HCT116 (cell line): ENCODE results near the gene PCDHGB5. TPM values are rescaled to one million over a fixed set of nuclear protein-coding genes. Genes with fewer than 3 reads are reported as not detected.

ENCODE experiments used
- ATAC-seq: fragments of 200-7000 bp; cut with Tn5 transposase; 2 replicates; pipeline ENCODE4 v1.9.1; 2020; ENCODE audit warnings: mild to moderate bottlenecking, moderate library complexity
- BruUV-seq: library from RNA; stranded (reverse); fragments of 400-500 nt; replicated peaks from 2 replicates; lab custom pipeline; 2021; lab: Mats Ljungman, UMichigan
- CTCF ChIA-PET: fragments of 300-600 bp; sonication (Branson Sonifier 250); formaldehyde crosslinking; loops from one replicate; lab custom pipeline; 2021; ENCODE audit warnings: antibody characterized with exemption; lab: Charles Lee
- POLR2A ChIA-PET: fragments of 300-600, 350-600 bp; sonication (Branson Sonifier 250); formaldehyde crosslinking; loops from one replicate; lab custom pipeline; 2021; ENCODE audit warnings: antibody characterized with exemption; lab: Charles Lee
- RAD21 ChIA-PET, 2 experiments: fragments of 300-600 bp; sonication (Branson Sonifier 250); formaldehyde crosslinking; loops; one replicate each; lab custom pipeline; 2023; ENCODE audit warnings: low total read pairs in 2 of 2; ENCODE audit not compliant: uncharacterized antibody in 2 of 2, unreplicated experiment in 2 of 2, low non-redundant PET in 1 of 2; lab: Charles Lee
- DNase-seq: peaks from one replicate; pipeline ENCODE4 v3.0.0-alpha.2; 2010; ENCODE audit warnings: low read depth, low spot score
- H2AFZ ChIP-seq: fragments of 200-600 bp; shearing (Covaris generic), sonication (generic); 2 replicates; pipeline ENCODE4 v1.6.1; 2017; ENCODE audit warnings: low read depth, mixed run types, mixed read lengths, antibody characterized with exemption, low read length; ENCODE audit not compliant: poor library complexity, severe bottlenecking
- H3K27ac ChIP-seq: 2 replicates; pipeline ENCODE4 v1.5.1; 2012; ENCODE audit warnings: low read depth, low read length
- H3K27me3 ChIP-seq: fragments of 200-600 bp; sonication (generic); 2 replicates; pipeline ENCODE4 v1.6.1; 2016; ENCODE audit warnings: mixed run types, low read length, mixed read lengths; ENCODE audit not compliant: insufficient read depth
- H3K36me3 ChIP-seq, 2 experiments: fragments of 200-500 bp in 1 of 2; fragments of 200-600 bp in 1 of 2; sonication (Bioruptor generic) in 1 of 2; sonication (generic) in 1 of 2; 2 replicates each; pipeline versions ENCODE4 v1.5.1 to v1.6.1; 2014 to 2016; ENCODE audit warnings: low read length in 2 of 2, inconsistent platforms in 1 of 2, mixed read lengths in 1 of 2, mixed run types in 1 of 2; ENCODE audit not compliant: insufficient read depth in 2 of 2, control insufficient read depth in 1 of 2
- H3K4me1 ChIP-seq, 2 experiments: fragments of 200-600 bp in 1 of 2; sonication (generic) in 1 of 2; 2 replicates each; pipeline versions ENCODE4 v1.5.1 to v1.6.1; 2012 to 2017; ENCODE audit warnings: low read length in 2 of 2, inconsistent platforms in 1 of 2, mild to moderate bottlenecking in 1 of 2, mixed read lengths in 1 of 2, mixed run types in 1 of 2, moderate library complexity in 1 of 2; ENCODE audit not compliant: insufficient read depth in 2 of 2, control insufficient read depth in 1 of 2
- H3K4me2 ChIP-seq: fragments of 200-600 bp; sonication (generic); 2 replicates; pipeline ENCODE4 v1.6.1; 2017; ENCODE audit warnings: mixed run types, low read length, mixed read lengths
- H3K4me3 ChIP-seq, 2 experiments: fragments of 200-600 bp in 1 of 2; sonication (generic) in 1 of 2; replicated peaks in 1 of 2; 2 replicates each; pipeline ENCODE4 v1.5.1; 2011 to 2016; ENCODE audit warnings: low read length in 2 of 2, control low read depth in 1 of 2, low read depth in 1 of 2, mild to moderate bottlenecking in 1 of 2, mixed read lengths in 1 of 2, mixed run types in 1 of 2
- H3K79me2 ChIP-seq: fragments of 200-600 bp; sonication (generic); 2 replicates; pipeline ENCODE4 v1.6.1; 2017; ENCODE audit warnings: mild to moderate bottlenecking, mixed run types, low read length, moderate library complexity, mixed read lengths; ENCODE audit not compliant: insufficient read depth
- H3K9ac ChIP-seq: fragments of 200-600 bp; sonication (generic); 2 replicates; pipeline ENCODE4 v1.6.1; 2016; ENCODE audit warnings: low read length, mixed read lengths
- H3K9me2 ChIP-seq: fragments of 200-600 bp; sonication (generic), shearing (Covaris generic); 2 replicates; pipeline ENCODE4 v1.6.1; 2017; ENCODE audit warnings: mixed run types, mild to moderate bottlenecking, moderate library complexity; ENCODE audit not compliant: insufficient read depth
- H3K9me3 ChIP-seq, 2 experiments: fragments of 200-500 bp in 1 of 2; fragments of 200-600 bp in 1 of 2; sonication (Bioruptor generic) in 1 of 2; sonication (generic) in 1 of 2; 2 replicates each; pipeline ENCODE4 v1.6.1; 2014 to 2017; ENCODE audit warnings: low read length in 2 of 2, mixed read lengths in 2 of 2, inconsistent platforms in 1 of 2, low read depth in 1 of 2, mild to moderate bottlenecking in 1 of 2, mixed run types in 1 of 2, moderate library complexity in 1 of 2; ENCODE audit not compliant: control insufficient read depth in 1 of 2, insufficient read depth in 1 of 2
- H4K20me1 ChIP-seq: fragments of 200-600 bp; sonication (generic), shearing (Covaris generic); 2 replicates; pipeline ENCODE4 v1.6.1; 2017; ENCODE audit warnings: mixed run types, mild to moderate bottlenecking, moderate library complexity; ENCODE audit not compliant: insufficient read depth
- CBX3 ChIP-seq: IDR thresholded peaks from 2 replicates; pipeline ENCODE4 v1.6.1; 2012; ENCODE audit warnings: low read depth
- CEBPB ChIP-seq: IDR thresholded peaks from 2 replicates; pipeline ENCODE4 v1.6.1; 2012; ENCODE audit warnings: low read depth
- CTCF ChIP-seq, 3 experiments: fragments of 200-600 bp in 1 of 3; sonication (generic) in 1 of 3; IDR thresholded peaks in 2 of 3; conservative IDR thresholded peaks in 1 of 3; 2 replicates each; pipeline ENCODE4 v1.5.1; 2012 to 2017; ENCODE audit warnings: low read depth in 2 of 3, low read length in 2 of 3, antibody characterized with exemption in 1 of 3, borderline replicate concordance in 1 of 3, control low read depth in 1 of 3, mild to moderate bottlenecking in 1 of 3, mixed read lengths in 1 of 3, mixed run types in 1 of 3, moderate library complexity in 1 of 3; ENCODE audit not compliant: insufficient read depth in 1 of 3
- ELF1 ChIP-seq: IDR thresholded peaks from 2 replicates; pipeline ENCODE4 v1.6.1; 2012; ENCODE audit warnings: low read depth, borderline replicate concordance
- FOSL1 ChIP-seq: IDR thresholded peaks from 2 replicates; pipeline ENCODE4 v1.6.1; 2012; ENCODE audit warnings: low read depth
- JUND ChIP-seq: IDR thresholded peaks from 2 replicates; pipeline ENCODE4 v1.6.1; 2012
- MAX ChIP-seq: IDR thresholded peaks from 2 replicates; pipeline ENCODE4 v1.6.1; 2012
- POLR2AphosphoS5 ChIP-seq: IDR thresholded peaks from 2 replicates; pipeline ENCODE4 v1.6.1; 2011; ENCODE audit warnings: mild to moderate bottlenecking, low read depth, low read length, moderate library complexity
- RAD21 ChIP-seq: IDR thresholded peaks from 2 replicates; pipeline ENCODE4 v1.6.1; 2012; ENCODE audit warnings: low read depth, mild to moderate bottlenecking
- SP1 ChIP-seq: IDR thresholded peaks from 2 replicates; pipeline ENCODE4 v1.6.1; 2012; ENCODE audit warnings: low read depth
- ZBTB33 ChIP-seq: IDR thresholded peaks from 2 replicates; pipeline ENCODE4 v1.6.1; 2011; ENCODE audit warnings: mild to moderate bottlenecking, low read length, moderate library complexity; ENCODE audit not compliant: insufficient replicate concordance; ENCODE audit errors: extremely low read depth
- ZFX ChIP-seq: fragments of 450-650 bp; IDR thresholded peaks from 2 replicates; pipeline ENCODE4 v1.6.1; 2017
- intact Hi-C: fragments of 100-400 bp; cut with micrococcal nuclease; formaldehyde crosslinking; loops from 2 replicates; pipeline ENCODE4 v1.10.0; 2022
- total RNA-seq: library from RNA; stranded (reverse); gene quantifications from one replicate; pipeline ENCODE4 v1.2.1, GENCODE V29; 2021; ENCODE audit not compliant: unreplicated experiment

PCDHGB5 gene
- total RNA-seq, 1 experiment from 2014 or later = 0.15 TPM

- ChIA-PET RAD21 (no interaction called here), CTCF (interaction anchor here (1.0 to 1.3 kb wide), 2 partner anchors 165 to 172 kb away, joined by 3 read pairs; no protein-coding TSS in a partner anchor)
- Histone ChIP-seq H3K9ac (no peak within 1 kb of the TSS), H3K9me2 (no peaks in the 10 kb centered on the region), H4K20me1 (no peaks in the 10 kb centered on the region), H3K4me1 (no peaks in the 10 kb centered on the region), H3K79me2 (no peaks in the 10 kb centered on the region), H3K36me3 (no peaks in the 10 kb centered on the region), H3K9me3 (no peaks in the 10 kb centered on the region)
- intact Hi-C loops = no loop called here
- TF ChIP-seq POLR2AphosphoS5 (no peak), ZBTB33 (no peak), MAX (peak; percentile 81), JUND (no peak), CEBPB (no peak), CBX3 (no peak), RAD21 (peak; percentile 57), SP1 (no peak), FOSL1 (no peak), ZFX (no peak), CTCF (IDR thresholded peaks at IDR 0.05 in 2 of 3, conservative IDR thresholded peaks at IDR 0.05 in 1 of 3; ENCODE audit: borderline replicate concordance in 1 of 3, insufficient read depth in 1 of 3, low read depth in 2 of 3, low read length in 2 of 3) (peak; percentile 33 to 53 (median 52); a peak in 4 of 6 replicates), ELF1 (no peak)
- TF ChIP-seq, all 23 proteins: peak for 3
- H3K27me3 ChIP-seq = no peaks in the 10 kb centered on the region
- no peak within 1 kb of the TSS for H3K4me2 ChIP-seq
- no peak within 1 kb of the TSS for H3K27ac ChIP-seq
- no peak within 1 kb of the TSS for H3K4me3 ChIP-seq
- POLR2A ChIA-PET = no interaction called here
- ATAC-seq (peak; percentile 70), DNase-seq (peak; percentile 21)
- BruUV-seq = no TSS peak
- H2AFZ ChIP-seq = no peak within 1 kb of the TSS
These were observed 5.1 kb upstream of the PCDHGB5 start, which contains the start of gene PCDHGA8 for GRCh38 chr5:141392429-141393198. Gene PCDHGA8 (plus strand): TSS chr5:141392633. CDS start chr5:141392814, 181 bp downstream.
